Loucy (cell line): ENCODE data around the gene PHACTR4.

ENCODE experiments used
- H2AFZ ChIP-seq: fragments of 200-600 bp; sonication (generic); 2 replicates; pipeline ENCODE4 v1.6.0; 2016; ENCODE audit warnings: antibody characterized with exemption, mild to moderate bottlenecking, low read length, moderate library complexity
- H3F3A ChIP-seq: fragments of 200-600 bp; 2 replicates; pipeline ENCODE4 v1.6.0; 2016; ENCODE audit warnings: antibody characterized with exemption, low read depth, mild to moderate bottlenecking
- H3K27me3 ChIP-seq: fragments of 200-600 bp; sonication (generic); 2 replicates; pipeline ENCODE4 v1.6.1; 2014; ENCODE audit warnings: low read length, mild to moderate bottlenecking; ENCODE audit not compliant: insufficient read depth, poor library complexity, severe bottlenecking
- H3K36me3 ChIP-seq: fragments of 200-600 bp; sonication (generic); 2 replicates; pipeline ENCODE4 v1.6.1; 2016; ENCODE audit warnings: low read length; ENCODE audit not compliant: insufficient read depth
- H3K4me1 ChIP-seq: fragments of 200-600 bp; sonication (generic); 2 replicates; pipeline ENCODE4 v1.5.1; 2014; ENCODE audit warnings: low read length, mild to moderate bottlenecking; ENCODE audit not compliant: insufficient read depth, poor library complexity, severe bottlenecking
- H3K4me2 ChIP-seq: fragments of 200-600 bp; sonication (generic); 2 replicates; pipeline ENCODE4 v1.6.0; 2014; ENCODE audit warnings: antibody characterized with exemption, low read length, low read depth, mild to moderate bottlenecking; ENCODE audit not compliant: poor library complexity, severe bottlenecking
- H3K4me3 ChIP-seq: fragments of 200-600 bp; sonication (generic); 2 replicates; pipeline ENCODE4 v1.5.1; 2014; ENCODE audit warnings: low read length, mild to moderate bottlenecking, mixed read lengths; ENCODE audit not compliant: poor library complexity, severe bottlenecking
- H3K79me2 ChIP-seq: fragments of 200-600 bp; sonication (generic); 2 replicates; pipeline ENCODE4 v1.6.1; 2014; ENCODE audit warnings: low read length; ENCODE audit not compliant: insufficient read depth
- H3K9ac ChIP-seq: fragments of 200-600 bp; sonication (generic); 2 replicates; pipeline ENCODE4 v1.6.0; 2014; ENCODE audit warnings: mild to moderate bottlenecking, low read depth, low read length, moderate library complexity; ENCODE audit not compliant: poor library complexity, severe bottlenecking
- H3K9me2 ChIP-seq: fragments of 200-600 bp; sonication (generic); replicated peaks from 2 replicates; pipeline ENCODE4 v1.6.1; 2016; ENCODE audit warnings: low read depth, low read length, mixed read lengths
- H3K9me3 ChIP-seq: fragments of 200-600 bp; sonication (generic); 2 replicates; pipeline ENCODE4 v1.6.1; 2014; ENCODE audit warnings: mild to moderate bottlenecking, antibody characterized with exemption, low read length, low read depth; ENCODE audit not compliant: insufficient read depth
- H4K20me1 ChIP-seq: fragments of 200-600 bp; sonication (generic); 2 replicates; pipeline ENCODE4 v1.6.0; 2014; ENCODE audit warnings: antibody characterized with exemption, low read length, mild to moderate bottlenecking; ENCODE audit not compliant: insufficient read depth, poor library complexity, severe bottlenecking
- CTCF ChIP-seq: fragments of 200-600 bp; sonication (generic); conservative IDR thresholded peaks from 2 replicates; pipeline ENCODE4 v1.5.1; 2014; ENCODE audit warnings: mild to moderate bottlenecking, antibody characterized with exemption, low read length
- EZH2phosphoT487 ChIP-seq: fragments of 200-600 bp; IDR thresholded peaks from 2 replicates; pipeline ENCODE4 v1.6.1; 2018; ENCODE audit warnings: antibody characterized with exemption, mild to moderate bottlenecking, moderate library complexity, borderline replicate concordance

Gene PHACTR4

DNA sequence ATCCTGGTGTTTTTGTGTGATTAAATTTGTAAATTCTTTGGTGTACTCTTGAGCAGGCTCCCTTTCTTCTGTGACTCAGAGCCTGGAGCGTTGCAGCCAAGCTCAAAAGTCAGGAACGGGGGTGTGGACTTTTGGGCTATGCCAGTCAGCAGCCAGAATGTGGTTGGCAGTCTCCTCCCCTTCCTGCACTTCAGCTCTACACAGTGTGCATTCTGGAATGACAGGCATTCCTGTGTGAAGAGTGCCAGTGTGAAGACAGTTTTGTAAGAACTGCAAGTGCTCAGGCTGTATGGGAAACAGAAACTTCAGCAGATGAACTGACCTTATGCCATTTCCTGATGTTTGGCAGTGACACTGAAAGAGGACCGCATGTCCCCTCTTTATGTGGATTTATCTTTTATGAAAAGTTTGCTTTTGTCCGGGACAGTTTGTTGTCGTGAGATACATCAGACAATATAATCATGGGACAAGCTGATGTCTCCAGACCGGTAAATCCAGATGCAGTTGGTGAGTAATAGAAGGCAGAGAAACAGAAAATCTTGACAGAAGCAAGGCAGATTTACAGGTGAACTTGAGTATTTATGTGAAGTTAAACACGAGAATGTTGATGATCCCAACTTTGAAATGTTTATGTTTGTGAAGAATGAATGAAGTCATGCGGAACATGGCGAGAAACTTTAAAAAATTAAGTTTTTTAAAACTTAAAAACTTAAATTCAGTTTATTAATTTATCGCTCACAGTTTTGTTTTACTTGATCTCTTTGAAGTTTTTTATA lies 68.6 kb downstream of the PHACTR4 start:
- no peaks in the 10 kb centered on the region for H3K27me3 ChIP-seq
- H3K9me2 ChIP-seq, result no peaks in the 10 kb centered on the region
- peaks cover 44% of the 10 kb centered on the region for H3K79me2 ChIP-seq
- no peaks in the 10 kb centered on the region for H4K20me1 ChIP-seq
- H3K4me1 ChIP-seq, result peaks cover 12% of the 10 kb centered on the region
- no peak for TF ChIP-seq CTCF
- no peak for TF ChIP-seq EZH2phosphoT487
- H3K4me2 ChIP-seq, result peak overlapping the region; percentile 59
- H3K36me3 ChIP-seq, result peaks cover 5% of the 10 kb centered on the region; the same call in 1 of the 2 replicates
- no peaks in the 10 kb centered on the region for H3K9me3 ChIP-seq
- no peaks in the 10 kb centered on the region for H3F3A ChIP-seq
- H3K4me3 ChIP-seq, result peak overlapping the region; percentile 4
- no peak overlapping the region for H2AFZ ChIP-seq
- H3K9ac ChIP-seq, result peak overlapping the region; percentile 29

GRCh38 chr1:28439320-28439719 lies 69.8 kb downstream of the PHACTR4 start:
- Histone ChIP-seq H3K27me3 (no peaks in the 10 kb centered on the region), H3F3A (no peaks in the 10 kb centered on the region), H2AFZ (no peak overlapping the region), H4K20me1 (no peaks in the 10 kb centered on the region), H3K36me3 (peaks cover 5% of the 10 kb centered on the region; the same call in 1 of the 2 replicates), H3K79me2 (peaks cover 48% of the 10 kb centered on the region), H3K4me2 (no peak overlapping the region), H3K4me3 (no peak overlapping the region), H3K4me1 (peaks cover 12% of the 10 kb centered on the region), H3K9ac (no peak overlapping the region), H3K9me2 (no peaks in the 10 kb centered on the region), H3K9me3 (no peaks in the 10 kb centered on the region)
- TF ChIP-seq CTCF, result no peak
- no peak for TF ChIP-seq EZH2phosphoT487

DNA sequence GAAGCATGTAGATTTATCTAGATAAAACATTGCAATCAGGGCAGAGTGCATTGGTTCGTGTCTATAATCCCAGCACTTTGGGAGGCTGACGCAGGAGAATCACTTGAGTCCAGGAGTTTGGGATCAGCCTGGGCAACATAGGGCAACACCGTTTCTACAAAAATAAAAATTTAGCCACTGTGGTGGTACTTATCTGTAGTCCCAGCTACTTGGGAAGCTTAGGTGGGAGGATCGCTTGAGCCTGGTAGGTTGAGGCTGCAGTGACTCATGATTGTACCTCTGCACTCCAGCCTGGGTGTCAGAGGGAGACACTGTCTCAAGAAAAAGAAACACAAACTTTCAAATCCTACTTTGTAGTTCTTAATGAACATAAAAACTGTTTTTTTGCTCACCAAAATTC lies 72.1 kb downstream of the PHACTR4 start:
- no peaks in the 10 kb centered on the region for H3K9me2 ChIP-seq
- TF ChIP-seq EZH2phosphoT487 (no peak), CTCF (no peak)
- H3K27me3 ChIP-seq, result no peaks in the 10 kb centered on the region
- H3K4me2 ChIP-seq, result no peak overlapping the region
- no peaks in the 10 kb centered on the region for H4K20me1 ChIP-seq
- H3K79me2 ChIP-seq, result peaks cover 42% of the 10 kb centered on the region
- H3K9ac ChIP-seq, result no peak overlapping the region
- no peaks in the 10 kb centered on the region for H3K36me3 ChIP-seq
- H3K4me1 ChIP-seq, result peaks cover 12% of the 10 kb centered on the region
- H3K9me3 ChIP-seq, result no peaks in the 10 kb centered on the region
- no peak overlapping the region for H3K4me3 ChIP-seq
- no peak overlapping the region for H2AFZ ChIP-seq
- H3F3A ChIP-seq, result no peaks in the 10 kb centered on the region
